Naive thymus-derived CD4-positive, alpha-beta T cell (primary cell): ENCODE results near the gene ADIPOR2. TPM values are rescaled to one million over a fixed set of nuclear protein-coding genes. Genes with fewer than 3 reads are reported as not detected.
"Not testable (repeated sequence)": the region's sequence is repeated elsewhere in the genome, so short reads cannot be mapped to it uniquely, and the experiment has no call there.

Experiments
- ATAC-seq: fragments of 150-1000 bp; cut with Tn5 transposase; 2 replicates; pipeline ENCODE4 v1.10.0; 2021; ENCODE audit warnings: mild to moderate bottlenecking, moderate library complexity
- CTCF ChIA-PET: fragments of 350-600 bp; sonication (Branson Sonifier 250); formaldehyde crosslinking; loops from one replicate; lab custom pipeline; 2021; ENCODE audit warnings: antibody characterized with exemption; lab: Charles Lee
- POLR2A ChIA-PET: fragments of 350-600 bp; sonication (Branson Sonifier 250); formaldehyde crosslinking; loops from one replicate; lab custom pipeline; 2021; ENCODE audit warnings: antibody characterized with exemption, inconsistent platforms; lab: Charles Lee
- DNase-seq, 9 donors: peaks; one replicate each; pipeline versions ENCODE4 v3.0.0 to v3.0.0-alpha.2; 2020 to 2022; ENCODE audit warnings: mixed read lengths in 1 of 9
- H3K27ac ChIP-seq: one replicate; pipeline ENCODE4 v1.7.0; 2013; ENCODE audit warnings: mild to moderate bottlenecking, low read depth, low read length, moderate library complexity
- H3K27me3 ChIP-seq, 2 donors: one replicate each; pipeline ENCODE4 v1.7.0; 2013; ENCODE audit warnings: low read length in 2 of 2, mild to moderate bottlenecking in 2 of 2, moderate library complexity in 2 of 2; ENCODE audit not compliant: control insufficient read depth in 2 of 2, insufficient read depth in 2 of 2
- H3K36me3 ChIP-seq, 3 experiments: 1 replicate in 2 of 3; 2 replicates in 1 of 3; pipeline ENCODE4 v1.7.0; 2013; ENCODE audit warnings: low read length in 3 of 3, mild to moderate bottlenecking in 3 of 3, moderate library complexity in 1 of 3; ENCODE audit not compliant: insufficient read depth in 3 of 3, control insufficient read depth in 2 of 3
- H3K4me1 ChIP-seq, 2 donors: one replicate each; pipeline ENCODE4 v1.7.0; 2013; ENCODE audit warnings: low read length in 2 of 2, mild to moderate bottlenecking in 2 of 2, moderate library complexity in 1 of 2; ENCODE audit not compliant: control insufficient read depth in 2 of 2, insufficient read depth in 2 of 2
- H3K4me3 ChIP-seq: 2 replicates; pipeline ENCODE4 v1.7.0; 2013; ENCODE audit warnings: mild to moderate bottlenecking, low read length
- H3K9me3 ChIP-seq, 3 experiments: 1 replicate in 2 of 3; 2 replicates in 1 of 3; pipeline ENCODE4 v1.7.0; 2013; ENCODE audit warnings: low read length in 3 of 3; ENCODE audit not compliant: control insufficient read depth in 2 of 3
- H3K27ac Mint-ChIP-seq, 9 donors: one replicate each; pipeline ENCODE4 v1.8.0; 2020 to 2022; ENCODE audit warnings: mixed read lengths in 9 of 9, mild to moderate bottlenecking in 8 of 9, moderate library complexity in 5 of 9, inconsistent platforms in 2 of 9
- H3K27me3 Mint-ChIP-seq, 5 donors: one replicate each; pipeline ENCODE4 v1.8.0; 2021 to 2022; ENCODE audit warnings: mixed read lengths in 5 of 5, mild to moderate bottlenecking in 1 of 5
- H3K36me3 Mint-ChIP-seq, 5 donors: one replicate each; pipeline ENCODE4 v1.8.0; 2020 to 2022; ENCODE audit warnings: mixed read lengths in 5 of 5, mild to moderate bottlenecking in 3 of 5, inconsistent platforms in 1 of 5
- H3K4me1 Mint-ChIP-seq, 7 donors: one replicate each; pipeline ENCODE4 v1.8.0; 2020 to 2022; ENCODE audit warnings: mixed read lengths in 7 of 7, mild to moderate bottlenecking in 3 of 7, inconsistent platforms in 1 of 7
- H3K4me3 Mint-ChIP-seq, 10 donors: one replicate each; pipeline ENCODE4 v1.8.0; 2020 to 2022; ENCODE audit warnings: mild to moderate bottlenecking in 10 of 10, mixed read lengths in 10 of 10, moderate library complexity in 6 of 10, inconsistent platforms in 2 of 10
- H3K9me3 Mint-ChIP-seq, 11 donors: one replicate each; pipeline ENCODE4 v1.8.0; 2020 to 2022; ENCODE audit warnings: mixed read lengths in 11 of 11, mild to moderate bottlenecking in 4 of 11, inconsistent platforms in 1 of 11, moderate library complexity in 1 of 11
- intact Hi-C, 2 donors: fragments of 100-400 bp; cut with micrococcal nuclease; formaldehyde crosslinking; loops; one replicate each; pipeline ENCODE4 v1.15.1; 2023
- polyA plus RNA-seq, 2 donors: library from polyadenylated mRNA; unstranded; fragments of 300-500 nt; fragmentation: Illumina TruSeq; gene quantifications; one replicate each; pipeline ENCODE4 v1.2.3, GENCODE V29; 2021
- total RNA-seq, 6 experiments: library from RNA in 5 of 6; stranded (reverse) in 5 of 6; gene quantifications; 1 replicate in 5 of 6; 2 replicates in 1 of 6; pipeline ENCODE4 v1.2.3 and lab custom pipeline; 2021 to 2026

Gene ADIPOR2
- total and polyA plus RNA-seq, 7 experiments from 2014 or later = 2.2 to 51.4 (median 22.1) TPM

GRCh38 chr12:1731019-1731687 is 40.3 kb downstream of the ADIPOR2 start:
- Mint-ChIP-seq H3K36me3 (peaks cover 0 to 36% (median 20%) of the 10 kb centered on the region in 5 donors), H3K9me3 (peaks cover 0 to 4% (median 0%) of the 10 kb centered on the region in 11 donors), H3K4me1 (peaks cover 15 to 59% (median 42%) of the 10 kb centered on the region in 7 donors), H3K27ac (peak overlapping the region in 1 of 9 donors; percentile 20), H3K4me3 (no peak overlapping the region), H3K27me3 (no peaks in the 10 kb centered on the region)
- Histone ChIP-seq H3K4me3 (no peak overlapping the region), H3K4me1 (peaks cover 0 to 4% of the 10 kb centered on the region in 2 donors), H3K36me3 (peaks cover 0 to 4% (median 0%) of the 10 kb centered on the region in 3 experiments), H3K9me3 (no peaks in the 10 kb centered on the region), H3K27me3 (no peaks in the 10 kb centered on the region), H3K27ac (no peak overlapping the region)
- ChIA-PET POLR2A (no interaction called here), CTCF (no interaction called here)
- DNase-seq = no peak
- no peak for ATAC-seq
- intact Hi-C loops = no loop called here

DNA sequence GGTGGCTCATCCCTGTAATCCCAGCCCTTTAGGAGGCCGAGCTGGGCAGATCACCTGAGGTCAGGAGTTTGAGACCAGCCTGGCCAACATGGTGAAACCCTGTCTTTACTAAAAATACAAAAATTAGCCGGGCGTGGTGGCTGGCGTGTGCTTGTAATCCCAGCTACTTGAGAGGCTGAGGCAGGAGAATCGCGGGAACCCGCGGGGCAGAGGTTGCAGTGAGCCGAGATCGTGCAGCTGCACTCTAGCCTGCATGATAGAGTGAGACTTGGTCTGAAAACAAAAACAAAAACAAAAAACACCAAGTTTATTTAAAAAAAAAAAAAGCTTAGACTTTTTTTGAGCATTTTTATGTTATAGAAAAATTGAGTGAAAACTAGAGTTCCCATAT is 40.8 kb downstream of the ADIPOR2 start:
- H3K27me3 ChIP-seq, ATAC-seq, CTCF ChIA-PET, H3K27ac ChIP-seq, H3K9me3 ChIP-seq, H3K4me3 Mint-ChIP-seq, POLR2A ChIA-PET, H3K36me3 ChIP-seq, H3K9me3 Mint-ChIP-seq, H3K4me1 ChIP-seq, H3K4me3 ChIP-seq, H3K27me3 Mint-ChIP-seq, DNase-seq: not testable (repeated sequence)
- Mint-ChIP-seq H3K27ac (peak overlapping the region in 1 of 9 donors; percentile 20), H3K36me3 (peaks cover 0 to 36% (median 18%) of the 10 kb centered on the region in 5 donors), H3K4me1 (peaks cover 12 to 59% (median 42%) of the 10 kb centered on the region in 7 donors)
- intact Hi-C loops = loop anchor here in 1 of 2 donors (1.0 kb wide), 1 partner anchor 15 kb away; no protein-coding TSS in a partner anchor

GRCh38 chr12:1732914-1733313 is 42.0 kb downstream of the ADIPOR2 start:
- no peaks in the 10 kb centered on the region for H3K36me3 ChIP-seq

GRCh38 chr12:1733712-1734111 is 42.8 kb downstream of the ADIPOR2 start:
- ATAC-seq, POLR2A ChIA-PET, H3K9me3 Mint-ChIP-seq, H3K4me1 ChIP-seq, H3K27me3 ChIP-seq, DNase-seq, H3K4me3 ChIP-seq, H3K27ac ChIP-seq, H3K27me3 Mint-ChIP-seq, H3K4me3 Mint-ChIP-seq, CTCF ChIA-PET, H3K36me3 ChIP-seq, intact Hi-C loops, H3K9me3 ChIP-seq: not testable (repeated sequence)
- Mint-ChIP-seq H3K27ac (peak overlapping the region in 3 of 9 donors; percentile 3 to 47 (median 44)), H3K36me3 (peaks cover 0 to 29% (median 14%) of the 10 kb centered on the region in 5 donors), H3K4me1 (peaks cover 17 to 65% (median 47%) of the 10 kb centered on the region in 7 donors)

More at GRCh38 chr12:1732914-1733313, 42.0 kb downstream of the ADIPOR2 start:
- Histone ChIP-seq H3K9me3 (no peaks in the 10 kb centered on the region), H3K4me3 (no peak overlapping the region), H3K4me1 (peaks cover 4 to 5% of the 10 kb centered on the region in 2 donors), H3K27me3 (no peaks in the 10 kb centered on the region), H3K27ac (no peak overlapping the region)
- ChIA-PET CTCF (no interaction called here), POLR2A (interaction anchor here (0.5 kb wide), 1 partner anchor 9 kb away, joined by 3 read pairs; no protein-coding TSS in a partner anchor)
- ATAC-seq = no peak
- peak overlapping the region in 3 of 9 donors; percentile 23 to 65 (median 44) for H3K27ac Mint-ChIP-seq
- H3K9me3 Mint-ChIP-seq = peaks cover 0 to 4% (median 0%) of the 10 kb centered on the region in 11 donors
- peaks cover 0 to 33% (median 15%) of the 10 kb centered on the region in 5 donors for H3K36me3 Mint-ChIP-seq
- peaks cover 12 to 61% (median 44%) of the 10 kb centered on the region in 7 donors for H3K4me1 Mint-ChIP-seq
- H3K4me3 Mint-ChIP-seq = peak overlapping the region in 4 of 10 donors; percentile 39 to 61 (median 48)
- peak in 4 of 9 donors; percentile 2 to 30 (median 18) for DNase-seq
- intact Hi-C loops = loop anchor here in 1 of 2 donors (1.0 kb wide), 1 partner anchor 17 kb away; no protein-coding TSS in a partner anchor
- no peaks in the 10 kb centered on the region for H3K27me3 Mint-ChIP-seq

- intact Hi-C loops = no loop called here
- no peaks in the 10 kb centered on the region for H3K36me3 ChIP-seq
- H3K9me3 ChIP-seq = no peaks in the 10 kb centered on the region
- Mint-ChIP-seq H3K4me1 (peaks cover 20 to 77% (median 55%) of the 10 kb centered on the region in 7 donors), H3K27ac (peak overlapping the region in 1 of 9 donors; percentile 11), H3K9me3 (peaks cover 0 to 4% (median 0%) of the 10 kb centered on the region in 11 donors), H3K36me3 (peaks cover 0 to 13% (median 6%) of the 10 kb centered on the region in 5 donors), H3K4me3 (no peak overlapping the region), H3K27me3 (no peaks in the 10 kb centered on the region)
- peaks cover 3 to 25% of the 10 kb centered on the region in 2 donors for H3K4me1 ChIP-seq
- POLR2A ChIA-PET = no interaction called here
- CTCF ChIA-PET = no interaction called here
- H3K4me3 ChIP-seq = no peak overlapping the region
- no peak for DNase-seq
- ATAC-seq = no peak
- no peak overlapping the region for H3K27ac ChIP-seq
- H3K27me3 ChIP-seq = no peaks in the 10 kb centered on the region
These were observed 46.9 kb downstream of the ADIPOR2 start for GRCh38 chr12:1737652-1738286.

- no peaks in the 10 kb centered on the region for H3K27me3 ChIP-seq
- ChIA-PET CTCF (no interaction called here), POLR2A (no interaction called here)
- Mint-ChIP-seq H3K9me3 (peaks cover 0 to 4% (median 0%) of the 10 kb centered on the region in 11 donors), H3K4me1 (peaks cover 17 to 73% (median 52%) of the 10 kb centered on the region in 7 donors), H3K27me3 (no peaks in the 10 kb centered on the region), H3K27ac (peak overlapping the region in 1 of 9 donors; percentile 11), H3K4me3 (peak overlapping the region in 1 of 10 donors; percentile 16), H3K36me3 (peaks cover 0 to 13% (median 6%) of the 10 kb centered on the region in 5 donors)
- H3K4me1 ChIP-seq = peaks cover 0 to 25% of the 10 kb centered on the region in 2 donors
- no peak overlapping the region for H3K27ac ChIP-seq
- no peak for DNase-seq
- no peaks in the 10 kb centered on the region for H3K9me3 ChIP-seq
- H3K4me3 ChIP-seq = no peak overlapping the region
- intact Hi-C loops = no loop called here
- no peak for ATAC-seq
- H3K36me3 ChIP-seq = no peaks in the 10 kb centered on the region
These were observed 47.6 kb downstream of the ADIPOR2 start for GRCh38 chr12:1738446-1738845.
